ENCODE measurements around the gene IVD.

Gene IVD

DNA sequence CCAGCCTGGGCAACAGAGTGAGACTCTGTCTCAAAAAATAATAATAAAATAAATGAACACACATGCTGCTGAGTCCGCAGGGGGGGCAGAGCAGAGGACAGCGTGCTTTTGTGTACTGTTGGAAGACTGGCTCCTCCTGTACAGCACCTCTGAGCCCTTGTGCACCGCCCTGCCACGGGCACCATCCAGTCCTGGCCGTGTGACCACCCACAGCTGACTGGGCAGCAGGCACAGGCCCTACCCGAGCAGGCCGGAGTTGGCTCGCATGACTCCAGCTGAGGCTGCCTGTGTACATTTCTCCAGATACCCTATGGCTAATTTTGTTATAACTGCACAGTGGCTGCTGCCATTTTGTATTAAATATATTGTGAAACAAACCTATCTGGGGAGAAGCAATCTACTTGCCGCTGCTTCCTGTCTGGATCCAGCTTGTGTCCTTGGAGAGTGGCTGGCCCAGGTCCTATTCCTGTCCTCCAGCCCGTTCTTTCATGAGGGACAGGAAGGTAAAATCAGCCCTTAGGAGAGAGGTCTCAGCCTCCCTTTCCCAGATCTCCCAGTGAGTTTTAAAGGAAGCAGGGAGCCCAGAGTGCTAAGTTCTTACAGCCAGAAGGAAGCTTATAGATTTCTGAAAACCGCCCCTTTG, 14.6 kb downstream of the IVD start:
- Histone ChIP-seq H3K27me3 (ENCODE audit: control insufficient read depth, insufficient read depth, low read length) (peaks cover 8% of the 10 kb centered on the region; the same call in 1 of the 2 replicates), H3K9ac (ENCODE audit: low read depth, low read length) (no peak overlapping the region), H3K27ac (ENCODE audit: low read depth, low read length) (no peak overlapping the region), H3K9me3 (ENCODE audit: control insufficient read depth, insufficient read depth, low read length) (no peaks in the 10 kb centered on the region), H3K4me1 (ENCODE audit: control insufficient read depth, insufficient read depth, low read length) (peaks cover 7% of the 10 kb centered on the region), H3K4me3 (ENCODE audit: low read depth, low read length) (no peak overlapping the region), H3K36me3 (ENCODE audit: control insufficient read depth, insufficient read depth, low read length) (peaks cover 36% of the 10 kb centered on the region)

DNA sequence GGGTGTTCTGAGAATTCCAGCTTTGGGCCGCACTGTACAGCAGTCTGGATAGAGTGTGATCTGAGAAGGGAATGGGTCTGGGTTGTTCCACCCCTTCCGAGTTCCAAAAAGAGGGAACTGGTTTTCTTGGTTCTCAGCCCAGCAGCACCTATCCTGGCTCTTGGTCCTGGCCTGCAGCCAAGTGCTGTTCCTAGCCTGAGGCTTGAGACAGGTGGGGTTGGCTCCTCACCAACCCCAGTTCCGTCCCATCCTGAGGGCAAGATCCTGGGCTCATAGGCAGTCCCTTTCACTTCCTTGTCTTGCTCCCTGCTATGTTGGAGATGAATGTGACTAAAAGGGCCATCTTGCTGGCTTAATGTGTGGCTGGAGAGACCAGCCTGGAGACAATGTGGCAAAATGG, 15.2 kb downstream of the IVD start:
- Histone ChIP-seq H3K36me3 (ENCODE audit: control insufficient read depth, insufficient read depth, low read length) (peaks cover 30% of the 10 kb centered on the region), H3K9me3 (ENCODE audit: control insufficient read depth, insufficient read depth, low read length) (no peaks in the 10 kb centered on the region), H3K9ac (ENCODE audit: low read depth, low read length) (no peak overlapping the region), H3K4me3 (ENCODE audit: low read depth, low read length) (no peak overlapping the region), H3K27ac (ENCODE audit: low read depth, low read length) (no peak overlapping the region), H3K27me3 (ENCODE audit: control insufficient read depth, insufficient read depth, low read length) (peaks cover 8% of the 10 kb centered on the region; the same call in 1 of the 2 replicates), H3K4me1 (ENCODE audit: control insufficient read depth, insufficient read depth, low read length) (peaks cover 7% of the 10 kb centered on the region)

DNA sequence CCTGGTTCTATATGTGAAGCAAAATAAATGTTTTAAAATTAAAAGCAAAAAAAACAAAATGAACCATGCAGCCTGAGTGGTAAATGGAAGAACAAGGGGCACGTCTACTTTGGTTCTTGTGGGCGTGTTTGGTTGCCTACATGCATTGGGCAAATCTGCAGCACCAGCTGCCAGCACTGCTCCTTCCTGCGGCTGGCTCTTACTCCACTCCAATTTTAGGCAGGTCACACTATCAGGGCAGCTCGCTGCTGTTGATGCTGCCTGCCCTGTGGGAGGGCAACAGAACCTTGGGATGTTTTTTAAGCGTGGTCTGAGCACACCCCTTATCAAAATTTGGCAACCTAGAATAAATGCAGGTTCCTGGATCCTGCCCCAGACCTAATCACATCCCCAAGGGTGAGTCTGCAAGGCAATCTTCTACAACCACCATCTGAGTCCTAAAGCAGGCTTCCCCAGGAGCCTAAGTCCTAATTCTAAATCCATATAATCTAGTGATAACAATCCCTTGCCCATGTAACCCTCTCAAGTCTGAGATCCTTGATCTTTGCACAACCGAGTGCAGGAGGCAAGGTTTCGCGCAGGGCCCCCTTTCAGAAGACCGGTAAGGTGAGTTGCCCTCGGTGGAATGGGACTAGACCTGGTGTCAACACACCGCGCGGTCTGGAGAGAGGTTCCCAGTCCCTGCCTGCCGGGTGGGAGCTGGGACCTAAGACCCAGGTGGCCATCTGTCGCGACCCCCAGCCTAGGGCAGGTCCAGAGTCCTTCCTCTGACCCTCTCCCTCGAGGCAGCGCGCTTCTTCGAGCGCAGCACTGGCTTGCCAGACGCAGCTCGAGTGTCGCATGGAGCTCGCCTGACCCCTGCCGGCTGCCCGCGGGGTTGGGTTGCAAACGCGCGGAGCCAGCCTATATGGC, 15.9 kb downstream of the IVD start:
- Histone ChIP-seq H3K4me3 (ENCODE audit: low read depth, low read length) (peak overlapping the region; percentile 52; the same call in 1 of the 2 replicates), H3K27ac (ENCODE audit: low read depth, low read length) (no peak overlapping the region), H3K27me3 (ENCODE audit: control insufficient read depth, insufficient read depth, low read length) (peaks cover 8% of the 10 kb centered on the region; the same call in 1 of the 2 replicates), H3K4me1 (ENCODE audit: control insufficient read depth, insufficient read depth, low read length) (peaks cover 7% of the 10 kb centered on the region), H3K9ac (ENCODE audit: low read depth, low read length) (no peak overlapping the region; the same call in 1 of the 2 replicates), H3K9me3 (ENCODE audit: control insufficient read depth, insufficient read depth, low read length) (no peaks in the 10 kb centered on the region), H3K36me3 (ENCODE audit: control insufficient read depth, insufficient read depth, low read length) (peaks cover 23% of the 10 kb centered on the region)

DNA sequence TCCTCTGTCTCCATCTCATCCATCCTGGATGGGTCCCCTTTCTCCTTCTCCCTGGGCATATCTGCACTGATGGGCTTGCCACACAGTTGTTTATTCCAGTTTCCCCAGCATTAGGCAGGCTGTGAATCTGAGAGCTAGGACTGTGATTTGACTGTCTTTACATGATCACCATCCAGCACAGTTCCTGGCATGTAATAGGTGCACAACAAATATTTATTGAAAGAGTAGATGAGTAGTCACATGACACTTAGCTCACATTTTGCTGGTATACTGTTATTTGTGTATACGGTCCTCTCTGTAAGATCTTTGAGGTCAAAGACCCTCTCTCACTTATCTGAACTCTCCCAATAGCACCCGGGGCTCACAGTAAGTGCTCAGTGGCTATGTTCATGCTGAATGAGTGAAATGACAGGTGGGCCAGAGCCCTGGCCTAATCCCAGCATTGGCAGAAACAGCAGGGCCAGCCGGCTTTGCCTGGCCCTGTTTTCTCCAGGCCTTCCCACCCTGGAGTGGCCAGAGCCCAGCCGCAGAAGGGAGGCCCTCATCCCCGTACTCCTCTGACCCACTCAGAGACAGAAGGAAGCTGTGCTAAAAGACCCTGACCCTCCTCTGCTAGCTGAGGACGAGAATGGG, 19.0 kb downstream of the IVD start:
- no peaks in the 10 kb centered on the region for H3K9me3 ChIP-seq (ENCODE audit: control insufficient read depth, insufficient read depth, low read length)
- no peak overlapping the region for H3K27ac ChIP-seq (ENCODE audit: low read depth, low read length)
- H3K4me3 ChIP-seq (ENCODE audit: low read depth, low read length) = no peak overlapping the region
- H3K9ac ChIP-seq (ENCODE audit: low read depth, low read length) = no peak overlapping the region
- peaks cover 8% of the 10 kb centered on the region; the same call in 1 of the 2 replicates for H3K27me3 ChIP-seq (ENCODE audit: control insufficient read depth, insufficient read depth, low read length)
- peaks cover 14% of the 10 kb centered on the region for H3K4me1 ChIP-seq (ENCODE audit: control insufficient read depth, insufficient read depth, low read length)
- H3K36me3 ChIP-seq (ENCODE audit: control insufficient read depth, insufficient read depth, low read length) = no peaks in the 10 kb centered on the region

- Histone ChIP-seq H3K27me3 (ENCODE audit: control insufficient read depth, insufficient read depth, low read length) (peaks cover 8% of the 10 kb centered on the region), H3K9ac (ENCODE audit: low read depth, low read length) (no peak overlapping the region), H3K9me3 (ENCODE audit: control insufficient read depth, insufficient read depth, low read length) (no peaks in the 10 kb centered on the region), H3K36me3 (ENCODE audit: control insufficient read depth, insufficient read depth, low read length) (no peaks in the 10 kb centered on the region), H3K4me1 (ENCODE audit: control insufficient read depth, insufficient read depth, low read length) (peaks cover 24% of the 10 kb centered on the region), H3K4me3 (ENCODE audit: low read depth, low read length) (no peak overlapping the region), H3K27ac (ENCODE audit: low read depth, low read length) (no peak overlapping the region)
Measured at GRCh38 chr15:40425681-40426080, 20.1 kb downstream of the IVD start.

DNA sequence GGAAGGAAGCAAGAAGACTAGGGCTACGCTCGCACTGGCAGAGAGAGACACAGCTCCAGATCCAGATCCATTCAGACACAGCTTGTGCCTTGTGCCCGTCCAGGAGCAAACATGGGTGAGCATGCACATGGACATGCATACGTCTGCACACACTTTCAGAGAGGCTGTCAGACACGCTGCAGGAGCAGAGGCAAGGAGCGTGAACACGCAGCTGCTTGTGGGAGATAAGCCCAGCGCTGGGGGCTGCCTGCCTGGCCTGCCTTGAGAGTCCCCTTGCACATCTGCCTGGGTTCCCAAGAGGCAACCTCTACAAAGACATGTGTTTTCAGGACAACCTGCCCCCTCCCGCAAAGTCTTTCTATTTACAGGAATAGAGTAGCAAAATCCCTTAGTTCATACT, 21.6 kb downstream of the IVD start:
- Histone ChIP-seq H3K27me3 (ENCODE audit: control insufficient read depth, insufficient read depth, low read length) (peaks cover 1% of the 10 kb centered on the region; the same call in 1 of the 2 replicates), H3K27ac (ENCODE audit: low read depth, low read length) (no peak overlapping the region), H3K36me3 (ENCODE audit: control insufficient read depth, insufficient read depth, low read length) (no peaks in the 10 kb centered on the region), H3K4me1 (ENCODE audit: control insufficient read depth, insufficient read depth, low read length) (peaks cover 17% of the 10 kb centered on the region), H3K9ac (ENCODE audit: low read depth, low read length) (no peak overlapping the region), H3K4me3 (ENCODE audit: low read depth, low read length) (no peak overlapping the region), H3K9me3 (ENCODE audit: control insufficient read depth, insufficient read depth, low read length) (no peaks in the 10 kb centered on the region)

DNA sequence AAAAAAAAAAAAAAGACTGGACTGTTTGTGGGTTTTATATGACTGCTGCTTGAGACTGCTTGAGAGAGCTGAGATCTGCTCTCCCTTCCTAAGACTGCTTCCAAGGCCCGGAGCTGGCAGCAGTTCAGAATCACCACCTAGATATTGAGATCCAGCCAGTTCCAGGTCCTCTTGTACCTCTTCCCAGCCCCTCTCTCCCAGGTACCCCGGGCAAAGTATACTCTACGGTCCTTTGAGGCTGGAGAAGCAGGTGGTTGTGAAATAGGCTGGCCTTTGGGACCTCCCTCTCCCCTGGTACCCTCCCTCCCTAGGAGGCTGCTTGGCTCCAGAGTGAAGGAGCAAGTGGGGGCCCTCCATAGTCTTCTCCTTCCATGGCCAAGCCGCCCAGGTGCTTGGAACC, 22.6 kb downstream of the IVD start:
- H3K4me1 ChIP-seq (ENCODE audit: control insufficient read depth, insufficient read depth, low read length) = peaks cover 17% of the 10 kb centered on the region
- H3K36me3 ChIP-seq (ENCODE audit: control insufficient read depth, insufficient read depth, low read length) = no peaks in the 10 kb centered on the region
- no peaks in the 10 kb centered on the region for H3K9me3 ChIP-seq (ENCODE audit: control insufficient read depth, insufficient read depth, low read length)
- no peak overlapping the region for H3K9ac ChIP-seq (ENCODE audit: low read depth, low read length)
- no peak overlapping the region for H3K27ac ChIP-seq (ENCODE audit: low read depth, low read length)
- no peak overlapping the region for H3K4me3 ChIP-seq (ENCODE audit: low read depth, low read length)
- peaks cover 10% of the 10 kb centered on the region for H3K27me3 ChIP-seq (ENCODE audit: control insufficient read depth, insufficient read depth, low read length)

- H3K9me3 ChIP-seq (ENCODE audit: control insufficient read depth, insufficient read depth, low read length) = no peaks in the 10 kb centered on the region
- H3K36me3 ChIP-seq (ENCODE audit: control insufficient read depth, insufficient read depth, low read length) = no peaks in the 10 kb centered on the region
- no peak overlapping the region for H3K4me3 ChIP-seq (ENCODE audit: low read depth, low read length)
- peaks cover 17% of the 10 kb centered on the region for H3K4me1 ChIP-seq (ENCODE audit: control insufficient read depth, insufficient read depth, low read length)
- no peak overlapping the region for H3K27ac ChIP-seq (ENCODE audit: low read depth, low read length)
- no peak overlapping the region for H3K9ac ChIP-seq (ENCODE audit: low read depth, low read length)
- H3K27me3 ChIP-seq (ENCODE audit: control insufficient read depth, insufficient read depth, low read length) = peaks cover 20% of the 10 kb centered on the region
Measured at GRCh38 chr15:40429068-40429710, 23.6 kb downstream of the IVD start.

- no peaks in the 10 kb centered on the region for H3K9me3 ChIP-seq (ENCODE audit: control insufficient read depth, insufficient read depth, low read length)
- H3K9ac ChIP-seq (ENCODE audit: low read depth, low read length) = no peak overlapping the region
- no peak overlapping the region for H3K27ac ChIP-seq (ENCODE audit: low read depth, low read length)
- H3K4me3 ChIP-seq (ENCODE audit: low read depth, low read length) = no peak overlapping the region
- H3K36me3 ChIP-seq (ENCODE audit: control insufficient read depth, insufficient read depth, low read length) = no peaks in the 10 kb centered on the region
- H3K27me3 ChIP-seq (ENCODE audit: control insufficient read depth, insufficient read depth, low read length) = peaks cover 32% of the 10 kb centered on the region
- H3K4me1 ChIP-seq (ENCODE audit: control insufficient read depth, insufficient read depth, low read length) = peaks cover 22% of the 10 kb centered on the region
Measured at GRCh38 chr15:40430271-40430805, 24.7 kb downstream of the IVD start.

- H3K4me3 ChIP-seq (ENCODE audit: low read depth, low read length) = peak overlapping the region; percentile 87; the same call in 1 of the 2 replicates
- H3K27me3 ChIP-seq (ENCODE audit: control insufficient read depth, insufficient read depth, low read length) = peaks cover 52% of the 10 kb centered on the region
Measured at GRCh38 chr15:40435023-40435709, 29.6 kb downstream of the IVD start.

More at GRCh38 chr15:40435023-40435709, 29.6 kb downstream of the IVD start:
- no peaks in the 10 kb centered on the region for H3K9me3 ChIP-seq (ENCODE audit: control insufficient read depth, insufficient read depth, low read length)
- H3K36me3 ChIP-seq (ENCODE audit: control insufficient read depth, insufficient read depth, low read length) = no peaks in the 10 kb centered on the region
- H3K4me1 ChIP-seq (ENCODE audit: control insufficient read depth, insufficient read depth, low read length) = peaks cover 44% of the 10 kb centered on the region
- no peak overlapping the region for H3K9ac ChIP-seq (ENCODE audit: low read depth, low read length)
- H3K27ac ChIP-seq (ENCODE audit: low read depth, low read length) = no peak overlapping the region
